Gastroesophageal sphincter (tissue), 4 donors: ENCODE measurements around the gene PDLIM3. TPM values are rescaled to one million over a fixed set of nuclear protein-coding genes. Genes with fewer than 3 reads are reported as not detected.
"Not testable (repeated sequence)": the region's sequence is repeated elsewhere in the genome, so short reads cannot be mapped to it uniquely, and the experiment has no call there.

Experiments
- ATAC-seq: fragments of 150-250 bp; one replicate; pipeline ENCODE4 v1.9.1; 2016; ENCODE audit warnings: mild to moderate bottlenecking, moderate library complexity
- H3K27ac ChIP-seq, 4 donors: fragments of 200-600 bp; sonication (generic) in 3 of 4; 1 replicate in 3 of 4; 2 replicates in 1 of 4; pipeline ENCODE4 v1.5.1; 2016 to 2019
- H3K27me3 ChIP-seq: fragments of 200-600 bp; sonication (generic); one replicate; pipeline ENCODE4 v1.5.1; 2019
- H3K36me3 ChIP-seq, 2 donors: fragments of 200-600 bp; sonication (generic); one replicate each; pipeline ENCODE4 v1.5.1; 2019; ENCODE audit warnings: control low read depth in 1 of 2
- H3K4me1 ChIP-seq, 3 donors: fragments of 200-600 bp; sonication (generic); 1 replicate in 2 of 3; 2 replicates in 1 of 3; pipeline ENCODE4 v1.5.1; 2016 to 2019; ENCODE audit warnings: control low read depth in 2 of 3
- H3K4me3 ChIP-seq, 2 donors: fragments of 200-600 bp; sonication (generic); one replicate each; pipeline ENCODE4 v1.5.1; 2019; ENCODE audit warnings: mild to moderate bottlenecking in 1 of 2, moderate library complexity in 1 of 2
- H3K9me3 ChIP-seq, 3 donors: fragments of 200-600 bp; sonication (generic); one replicate each; pipeline ENCODE4 v1.5.1; 2017 to 2019; ENCODE audit warnings: control low read depth in 2 of 3
- EP300 ChIP-seq: sonication (generic); formaldehyde crosslinking; IDR thresholded peaks from one replicate; pipeline ENCODE4 v1.6.1; 2017; ENCODE audit warnings: antibody characterized with exemption, mild to moderate bottlenecking
- POLR2A ChIP-seq, 2 donors: fragments of 450-650 bp; IDR thresholded peaks; one replicate each; pipeline ENCODE4 v1.6.1; 2017; ENCODE audit warnings: antibody characterized with exemption in 2 of 2, mild to moderate bottlenecking in 2 of 2, moderate library complexity in 1 of 2
- POLR2AphosphoS5 ChIP-seq: sonication (generic); formaldehyde crosslinking; IDR thresholded peaks from one replicate; pipeline ENCODE4 v1.6.1; 2017; ENCODE audit warnings: antibody characterized with exemption
- WGBS, 2 donors: methylation state at CpG; one replicate each; pipeline ENCODE4 v1.1.5; 2018; ENCODE audit warnings: low coverage in 1 of 2; 5-methylcytosine and 5-hydroxymethylcytosine counted together
- total RNA-seq, 4 donors: library from RNA; depleted of rRNA; stranded (reverse); fragments of >200 nt; gene quantifications; one replicate each; pipeline ENCODE4 v1.1.0, GENCODE V29; 2016
- TF ChIP-seq, protein P1 (sequence below), 4 experiments: fragments of 200-600 bp in 2 of 4; fragments of 450-650 bp in 2 of 4; sonication (generic) in 1 of 4; IDR thresholded peaks; one replicate each; pipeline ENCODE4 v1.5.1; 2017 to 2019; ENCODE audit warnings: antibody characterized with exemption in 4 of 4, mild to moderate bottlenecking in 2 of 4, moderate library complexity in 2 of 4

The PDLIM3 gene
- total RNA-seq, 4 donors from 2014 or later, result 1,505 to 2,123 (median 1,752) TPM

DNA sequence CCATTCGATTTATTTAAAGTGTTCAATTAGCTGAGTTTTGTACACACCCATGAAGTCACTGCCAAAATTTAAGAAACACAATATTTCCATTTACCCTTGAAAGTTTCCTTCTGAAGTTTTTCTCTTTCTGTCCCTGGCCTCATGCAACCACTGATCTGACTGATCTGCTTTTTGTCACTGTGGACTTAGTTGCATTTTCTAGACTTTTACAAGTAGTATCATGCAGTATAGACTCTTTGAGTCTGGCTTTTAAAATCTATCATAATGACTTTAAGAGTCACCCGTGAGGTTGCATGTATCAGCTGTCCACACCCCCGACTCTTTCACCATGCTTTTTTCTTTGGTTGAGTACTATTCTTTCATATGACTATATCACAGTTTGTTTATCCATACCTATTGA lies 29.0 kb upstream of the PDLIM3 start:
- no peaks in the 10 kb centered on the region for H3K9me3 ChIP-seq
- H3K4me1 ChIP-seq, result peaks cover 19 to 65% (median 29%) of the 10 kb centered on the region in 3 donors
- no peaks in the 10 kb centered on the region for H3K27me3 ChIP-seq
- ATAC-seq, result no peak
- 38 to 60% methylated on average over 1 to 3 of the region's 3 CpGs for WGBS, 2 donors
- H3K36me3 ChIP-seq, result no peaks in the 10 kb centered on the region
- H3K4me3 ChIP-seq, result no peak overlapping the region
- H3K27ac ChIP-seq, result peak overlapping the region in 3 of 4 donors; percentile 11 to 92 (median 88)
- TF ChIP-seq POLR2A (IDR thresholded peaks at IDR 0.05), result no peak

DNA sequence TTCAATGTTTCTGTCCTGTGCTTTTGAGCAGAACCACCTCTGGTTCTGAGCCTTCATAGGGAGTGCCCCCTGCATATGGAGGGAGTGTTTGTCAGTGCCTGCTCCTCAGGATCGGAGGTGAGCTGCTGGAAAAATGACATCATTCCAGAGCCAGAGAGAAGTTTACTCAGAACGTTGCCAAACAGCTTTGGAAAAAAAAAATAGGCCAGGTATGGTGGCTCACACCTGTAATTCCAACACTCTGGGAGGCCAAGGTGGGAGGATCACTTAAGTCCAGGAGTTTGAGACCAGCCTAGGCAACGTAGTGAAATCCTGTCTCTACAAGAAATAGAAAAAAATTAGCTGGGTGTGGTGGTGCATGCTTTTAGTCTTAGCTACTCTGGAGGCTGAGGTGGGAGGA lies 27.2 kb upstream of the PDLIM3 start:
- Histone ChIP-seq H3K36me3 (no peaks in the 10 kb centered on the region), H3K27ac (peak overlapping the region in 2 of 4 donors; percentile 16 to 88), H3K4me1 (peaks cover 13 to 50% (median 24%) of the 10 kb centered on the region in 3 donors), H3K4me3 (no peak overlapping the region), H3K27me3 (no peaks in the 10 kb centered on the region), H3K9me3 (no peaks in the 10 kb centered on the region)
- ATAC-seq, result no peak
- 68 to 80% methylated on average over 1 to 3 of the region's 3 CpGs for WGBS, 2 donors
- no peak for TF ChIP-seq POLR2A (IDR thresholded peaks at IDR 0.05)
- TF ChIP-seq, protein P1, sequence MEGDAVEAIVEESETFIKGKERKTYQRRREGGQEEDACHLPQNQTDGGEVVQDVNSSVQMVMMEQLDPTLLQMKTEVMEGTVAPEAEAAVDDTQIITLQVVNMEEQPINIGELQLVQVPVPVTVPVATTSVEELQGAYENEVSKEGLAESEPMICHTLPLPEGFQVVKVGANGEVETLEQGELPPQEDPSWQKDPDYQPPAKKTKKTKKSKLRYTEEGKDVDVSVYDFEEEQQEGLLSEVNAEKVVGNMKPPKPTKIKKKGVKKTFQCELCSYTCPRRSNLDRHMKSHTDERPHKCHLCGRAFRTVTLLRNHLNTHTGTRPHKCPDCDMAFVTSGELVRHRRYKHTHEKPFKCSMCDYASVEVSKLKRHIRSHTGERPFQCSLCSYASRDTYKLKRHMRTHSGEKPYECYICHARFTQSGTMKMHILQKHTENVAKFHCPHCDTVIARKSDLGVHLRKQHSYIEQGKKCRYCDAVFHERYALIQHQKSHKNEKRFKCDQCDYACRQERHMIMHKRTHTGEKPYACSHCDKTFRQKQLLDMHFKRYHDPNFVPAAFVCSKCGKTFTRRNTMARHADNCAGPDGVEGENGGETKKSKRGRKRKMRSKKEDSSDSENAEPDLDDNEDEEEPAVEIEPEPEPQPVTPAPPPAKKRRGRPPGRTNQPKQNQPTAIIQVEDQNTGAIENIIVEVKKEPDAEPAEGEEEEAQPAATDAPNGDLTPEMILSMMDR (IDR thresholded peaks at IDR 0.05), result no peak
- TF ChIP-seq POLR2AphosphoS5, result no peak
- TF ChIP-seq EP300, result no peak

DNA sequence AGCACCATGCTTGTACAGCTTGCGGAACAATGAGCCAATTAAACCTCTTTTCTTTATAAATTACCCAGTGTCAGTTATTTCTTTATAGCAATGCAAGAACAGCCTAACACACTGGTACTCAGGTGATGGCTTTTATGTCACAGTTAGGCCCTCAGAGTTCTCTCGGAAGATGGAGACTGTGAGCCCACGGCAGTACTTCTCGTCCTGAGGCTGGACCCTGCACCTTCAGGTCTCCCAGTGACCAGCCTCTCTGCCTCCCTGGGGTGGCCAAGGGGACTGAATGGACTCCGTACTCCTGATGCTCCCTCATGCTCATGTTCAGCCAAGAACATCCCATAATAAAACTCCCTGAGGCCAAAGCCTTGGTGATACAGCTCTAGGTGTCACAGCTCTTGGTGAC lies 25.0 kb upstream of the PDLIM3 start:
- ATAC-seq, result no peak

DNA sequence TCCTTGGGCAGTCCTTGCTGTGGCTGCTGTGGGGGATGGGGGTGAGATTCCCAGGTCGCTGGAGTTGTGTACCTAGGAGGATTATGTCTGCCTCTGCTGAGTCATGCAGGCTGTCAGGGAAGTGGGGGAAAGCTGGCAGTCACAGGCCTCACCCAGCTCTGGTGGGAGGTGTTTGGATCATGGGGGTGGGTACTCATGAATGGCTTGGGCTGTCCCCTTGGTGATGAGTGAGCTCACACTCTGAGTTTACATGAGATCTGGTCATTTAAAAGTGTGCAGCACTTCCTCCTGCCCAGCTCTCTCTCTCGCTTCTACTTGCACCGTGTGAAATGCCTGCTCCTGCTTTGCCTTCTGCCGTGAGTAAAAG lies 24.6 kb upstream of the PDLIM3 start:
- WGBS, 2 donors, result 58 to 60% methylated on average over 1 to 2 of the region's 4 CpGs
- Histone ChIP-seq H3K27me3 (no peaks in the 10 kb centered on the region), H3K9me3 (no peaks in the 10 kb centered on the region), H3K27ac (peak overlapping the region; percentile 49 to 76 (median 68)), H3K4me3 (no peak overlapping the region), H3K36me3 (no peaks in the 10 kb centered on the region), H3K4me1 (peaks cover 3 to 33% (median 15%) of the 10 kb centered on the region in 3 donors)
- TF ChIP-seq POLR2AphosphoS5, result peak; percentile 54
- TF ChIP-seq POLR2A (IDR thresholded peaks at IDR 0.05), result no peak
- ATAC-seq, result peak; percentile 80

More for the DNA sequence above, 25.0 kb upstream of the PDLIM3 start:
- no peaks in the 10 kb centered on the region for H3K9me3 ChIP-seq
- no peaks in the 10 kb centered on the region for H3K27me3 ChIP-seq
- WGBS, 2 donors, result 83 to 95% methylated on average over 2 to 4 of the region's 5 CpGs
- peaks cover 0 to 29% (median 13%) of the 10 kb centered on the region in 3 donors for H3K4me1 ChIP-seq
- no peak overlapping the region for H3K4me3 ChIP-seq
- H3K36me3 ChIP-seq, result no peaks in the 10 kb centered on the region
- peak overlapping the region in 3 of 4 donors; percentile 64 to 76 (median 72) for H3K27ac ChIP-seq
- no peak for TF ChIP-seq POLR2A (IDR thresholded peaks at IDR 0.05)
- no peak for TF ChIP-seq POLR2AphosphoS5
- TF ChIP-seq, protein P1 (IDR thresholded peaks at IDR 0.05), result no peak
- no peak for TF ChIP-seq EP300

DNA sequence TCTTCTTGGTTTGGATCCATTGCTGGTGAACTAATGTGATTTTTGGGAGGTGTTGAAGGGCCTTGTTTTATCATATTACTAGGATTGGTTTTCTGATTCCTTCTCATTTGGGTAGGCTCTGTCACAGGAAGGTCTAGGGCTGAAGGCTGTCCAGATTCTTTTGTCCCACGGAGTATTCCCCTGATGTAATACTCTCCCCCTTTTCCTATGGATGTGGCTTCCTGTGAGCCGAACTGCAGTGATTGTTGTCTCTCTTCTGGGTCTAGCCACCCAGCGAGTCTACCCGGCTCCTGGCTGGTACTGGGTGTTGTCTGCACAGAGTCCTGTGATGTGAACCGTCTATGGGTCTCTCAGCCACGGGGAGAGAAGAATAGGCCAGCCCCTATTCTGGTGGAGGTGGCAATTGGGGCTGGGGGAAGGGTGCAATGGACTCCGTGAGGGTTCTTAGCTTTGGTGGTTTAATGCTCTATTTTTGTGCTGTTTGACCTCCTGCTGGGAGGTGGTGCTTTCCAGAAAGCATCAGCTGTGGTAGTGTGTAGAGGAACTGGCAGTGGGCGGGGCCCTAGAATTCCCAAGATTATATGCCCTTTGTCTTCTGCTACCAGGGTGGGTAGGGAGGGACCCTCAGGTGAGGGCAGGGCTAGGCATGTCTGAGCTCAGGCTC lies 24.1 kb upstream of the PDLIM3 start:
- H3K27me3 ChIP-seq, H3K4me3 ChIP-seq, ATAC-seq, H3K9me3 ChIP-seq, H3K36me3 ChIP-seq: not testable (repeated sequence)
- Histone ChIP-seq H3K27ac (peak overlapping the region; percentile 49 to 76 (median 68)), H3K4me1 (peaks cover 6 to 38% (median 18%) of the 10 kb centered on the region in 3 donors)
- 20 to 54% methylated on average over 1 to 2 of the region's 8 CpGs for WGBS, 2 donors

DNA sequence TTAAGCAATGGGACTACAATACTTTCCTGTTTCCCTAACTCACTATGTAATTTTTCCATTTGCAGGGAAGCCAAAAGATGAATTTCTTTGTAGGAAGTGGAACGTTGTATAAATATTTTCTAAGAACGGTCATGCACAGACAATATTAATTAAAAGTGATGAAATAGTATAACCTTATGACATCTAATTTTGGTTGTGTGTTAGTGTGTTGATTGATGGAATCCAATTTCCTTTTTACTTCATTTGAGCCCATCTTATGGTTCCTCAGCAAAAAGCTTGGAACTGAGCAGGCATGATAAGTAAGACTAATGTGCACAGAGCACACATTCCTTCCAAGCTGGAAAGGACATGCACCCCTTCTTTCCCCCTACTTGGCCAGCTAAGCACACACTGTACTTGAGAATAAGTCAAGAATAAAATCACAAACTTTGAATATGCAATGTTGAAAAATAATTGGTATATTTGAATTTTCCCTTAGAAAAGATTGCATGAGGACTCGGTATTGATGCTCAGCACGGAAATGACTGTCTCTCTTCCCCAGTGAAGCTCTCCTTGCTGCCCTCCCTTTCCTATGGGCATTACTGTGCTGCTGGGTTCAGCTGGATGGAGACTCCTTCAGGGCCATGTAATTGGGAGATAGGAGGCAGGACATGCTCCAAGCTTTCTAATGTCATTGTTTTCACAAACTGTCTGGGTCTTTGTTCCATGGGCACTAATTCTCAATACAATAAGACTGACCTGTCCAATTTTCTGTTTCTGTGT lies 19.2 kb upstream of the PDLIM3 start:
- WGBS, 2 donors, result 19 to 21% methylated on average over 4 of the region's 4 CpGs
- Histone ChIP-seq H3K4me3 (no peak overlapping the region), H3K9me3 (no peaks in the 10 kb centered on the region), H3K4me1 (peaks cover 12 to 54% (median 15%) of the 10 kb centered on the region in 3 donors), H3K27ac (peak overlapping the region; percentile 55 to 85 (median 78)), H3K36me3 (no peaks in the 10 kb centered on the region), H3K27me3 (no peaks in the 10 kb centered on the region)
- TF ChIP-seq, protein P1 (IDR thresholded peaks at IDR 0.05), result no peak
- TF ChIP-seq POLR2A (IDR thresholded peaks at IDR 0.05) (no peak), POLR2AphosphoS5 (no peak), EP300 (no peak)
- peak; percentile 91 for ATAC-seq
